Parathyroid adenoma (tissue), 2 donors: ENCODE data around the gene SND1.

Source experiments
- H2AFZ ChIP-seq: fragments of 300-600 bp; sonication (generic); one replicate; pipeline ENCODE4 v1.7.0; 2017; ENCODE audit warnings: antibody characterized with exemption, mild to moderate bottlenecking
- H3K27ac ChIP-seq: fragments of 300-600 bp; sonication (generic); one replicate; pipeline ENCODE4 v1.7.0; 2017
- H3K27me3 ChIP-seq: fragments of 300-600 bp; sonication (generic); one replicate; pipeline ENCODE4 v1.7.0; 2017; ENCODE audit warnings: low read length; ENCODE audit not compliant: control insufficient read depth, insufficient read depth
- H3K36me3 ChIP-seq: fragments of 300-600 bp; sonication (generic); one replicate; pipeline ENCODE4 v1.7.0; 2017; ENCODE audit warnings: low read length; ENCODE audit not compliant: control insufficient read depth, insufficient read depth
- H3K4me1 ChIP-seq: fragments of 300-600 bp; sonication (generic); one replicate; pipeline ENCODE4 v1.7.0; 2017; ENCODE audit warnings: control low read depth
- H3K4me2 ChIP-seq: fragments of 300-600 bp; sonication (generic); one replicate; pipeline ENCODE4 v1.7.0; 2017; ENCODE audit warnings: low read length
- H3K4me3 ChIP-seq: fragments of 300-600 bp; sonication (generic); one replicate; pipeline ENCODE4 v1.7.0; 2017; ENCODE audit warnings: low read depth, low read length
- H3K79me2 ChIP-seq: fragments of 300-600 bp; sonication (generic); one replicate; pipeline ENCODE4 v1.7.0; 2017; ENCODE audit warnings: control low read depth
- H3K9ac ChIP-seq: fragments of 300-600 bp; sonication (generic); one replicate; pipeline ENCODE4 v1.7.0; 2017; ENCODE audit warnings: mild to moderate bottlenecking
- H3K9me3 ChIP-seq: fragments of 300-600 bp; sonication (generic); one replicate; pipeline ENCODE4 v1.7.0; 2017; ENCODE audit warnings: low read length; ENCODE audit not compliant: control insufficient read depth
- TF ChIP-seq, protein P1 (sequence below): fragments of 300-600 bp; sonication (generic); IDR thresholded peaks from one replicate; pipeline ENCODE4 v1.7.0; 2017; ENCODE audit warnings: antibody characterized with exemption, mild to moderate bottlenecking
- donor health status: primary hyperparathyroidism.

SND1 gene

DNA sequence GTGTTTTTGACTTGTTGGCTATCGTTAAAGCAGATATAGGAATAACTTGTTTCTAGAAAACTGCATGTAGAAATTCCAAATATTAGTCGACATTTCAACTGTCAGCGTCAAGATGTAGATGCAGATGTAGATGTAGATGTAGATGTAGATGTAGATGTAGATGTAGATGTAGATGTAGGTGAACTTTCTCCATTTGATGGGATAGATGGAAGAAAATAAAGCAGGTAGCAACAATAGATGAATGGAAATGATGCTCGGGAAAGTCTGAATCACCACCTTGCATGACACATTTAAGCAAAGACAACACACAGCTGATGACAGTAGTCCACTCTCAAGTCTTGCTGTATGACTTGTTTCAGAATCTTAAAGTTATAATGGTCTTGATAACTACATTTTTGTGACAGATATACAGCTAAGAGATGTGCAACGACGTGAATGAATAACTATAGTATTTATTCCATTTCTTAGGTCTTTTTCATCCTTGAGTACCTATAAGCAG lies 53.5 kb downstream of the SND1 start:
- Histone ChIP-seq H3K4me2 (no peak overlapping the region), H3K4me1 (no peaks in the 10 kb centered on the region), H3K4me3 (no peak overlapping the region), H3K27ac (no peak overlapping the region), H2AFZ (no peak overlapping the region), H3K9ac (no peak overlapping the region), H3K9me3 (no peaks in the 10 kb centered on the region), H3K27me3 (no peaks in the 10 kb centered on the region), H3K36me3 (no peaks in the 10 kb centered on the region), H3K79me2 (peaks cover 2% of the 10 kb centered on the region)
- TF ChIP-seq, protein P1, sequence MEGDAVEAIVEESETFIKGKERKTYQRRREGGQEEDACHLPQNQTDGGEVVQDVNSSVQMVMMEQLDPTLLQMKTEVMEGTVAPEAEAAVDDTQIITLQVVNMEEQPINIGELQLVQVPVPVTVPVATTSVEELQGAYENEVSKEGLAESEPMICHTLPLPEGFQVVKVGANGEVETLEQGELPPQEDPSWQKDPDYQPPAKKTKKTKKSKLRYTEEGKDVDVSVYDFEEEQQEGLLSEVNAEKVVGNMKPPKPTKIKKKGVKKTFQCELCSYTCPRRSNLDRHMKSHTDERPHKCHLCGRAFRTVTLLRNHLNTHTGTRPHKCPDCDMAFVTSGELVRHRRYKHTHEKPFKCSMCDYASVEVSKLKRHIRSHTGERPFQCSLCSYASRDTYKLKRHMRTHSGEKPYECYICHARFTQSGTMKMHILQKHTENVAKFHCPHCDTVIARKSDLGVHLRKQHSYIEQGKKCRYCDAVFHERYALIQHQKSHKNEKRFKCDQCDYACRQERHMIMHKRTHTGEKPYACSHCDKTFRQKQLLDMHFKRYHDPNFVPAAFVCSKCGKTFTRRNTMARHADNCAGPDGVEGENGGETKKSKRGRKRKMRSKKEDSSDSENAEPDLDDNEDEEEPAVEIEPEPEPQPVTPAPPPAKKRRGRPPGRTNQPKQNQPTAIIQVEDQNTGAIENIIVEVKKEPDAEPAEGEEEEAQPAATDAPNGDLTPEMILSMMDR = no peak

DNA sequence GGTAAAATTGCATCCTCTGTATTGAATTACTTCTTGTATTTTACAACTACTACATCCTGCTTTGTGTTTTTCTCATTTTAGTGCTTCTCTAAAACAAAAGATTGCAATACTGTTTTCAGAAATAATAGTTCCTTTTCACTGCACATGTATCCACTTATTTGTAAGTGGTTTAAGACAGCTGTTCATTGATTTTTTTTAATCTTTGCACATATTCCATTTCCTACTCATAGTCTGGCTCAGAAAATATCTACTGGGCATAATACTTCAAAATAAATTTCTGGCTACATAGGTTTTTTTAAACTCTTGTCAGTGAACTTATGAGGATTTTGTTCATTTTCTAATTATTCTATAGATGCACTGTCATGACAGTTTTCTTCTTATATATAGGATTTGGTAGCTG lies 54.8 kb downstream of the SND1 start:
- TF ChIP-seq, protein P1 = no peak
- peaks cover 2% of the 10 kb centered on the region for H3K79me2 ChIP-seq
- no peak overlapping the region for H3K4me3 ChIP-seq
- no peaks in the 10 kb centered on the region for H3K27me3 ChIP-seq
- no peaks in the 10 kb centered on the region for H3K4me1 ChIP-seq
- H2AFZ ChIP-seq = no peak overlapping the region
- H3K36me3 ChIP-seq = no peaks in the 10 kb centered on the region
- H3K4me2 ChIP-seq = no peak overlapping the region
- no peaks in the 10 kb centered on the region for H3K9me3 ChIP-seq
- H3K9ac ChIP-seq = no peak overlapping the region
- H3K27ac ChIP-seq = no peak overlapping the region

DNA sequence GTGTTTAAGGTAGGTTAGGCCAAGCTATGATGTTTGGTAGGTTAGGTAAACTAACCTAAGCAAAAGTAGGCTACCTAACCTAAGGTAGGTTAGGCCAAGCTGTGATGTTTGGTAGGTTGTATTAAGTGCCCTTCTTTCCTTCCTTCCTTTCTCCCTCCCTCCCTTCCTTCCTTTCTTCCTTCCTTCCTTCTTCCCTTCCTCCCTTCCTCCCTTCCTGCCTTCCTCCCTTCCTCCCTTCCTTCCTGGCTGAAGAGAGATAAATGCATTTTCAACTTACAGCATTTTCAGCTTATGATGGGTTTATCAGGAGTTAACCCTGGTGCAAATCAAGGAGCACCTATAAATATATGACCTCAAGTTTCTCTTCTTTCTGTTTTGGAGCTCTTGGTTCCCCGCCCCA lies 56.2 kb downstream of the SND1 start:
- H3K36me3 ChIP-seq = no peaks in the 10 kb centered on the region
- no peaks in the 10 kb centered on the region for H3K9me3 ChIP-seq
- no peak overlapping the region for H3K4me3 ChIP-seq
- H2AFZ ChIP-seq = no peak overlapping the region
- H3K9ac ChIP-seq = no peak overlapping the region
- H3K27ac ChIP-seq = no peak overlapping the region
- H3K27me3 ChIP-seq = no peaks in the 10 kb centered on the region
- TF ChIP-seq, protein P1 = no peak
- H3K79me2 ChIP-seq = peaks cover 2% of the 10 kb centered on the region
- no peak overlapping the region for H3K4me2 ChIP-seq
- no peaks in the 10 kb centered on the region for H3K4me1 ChIP-seq

DNA sequence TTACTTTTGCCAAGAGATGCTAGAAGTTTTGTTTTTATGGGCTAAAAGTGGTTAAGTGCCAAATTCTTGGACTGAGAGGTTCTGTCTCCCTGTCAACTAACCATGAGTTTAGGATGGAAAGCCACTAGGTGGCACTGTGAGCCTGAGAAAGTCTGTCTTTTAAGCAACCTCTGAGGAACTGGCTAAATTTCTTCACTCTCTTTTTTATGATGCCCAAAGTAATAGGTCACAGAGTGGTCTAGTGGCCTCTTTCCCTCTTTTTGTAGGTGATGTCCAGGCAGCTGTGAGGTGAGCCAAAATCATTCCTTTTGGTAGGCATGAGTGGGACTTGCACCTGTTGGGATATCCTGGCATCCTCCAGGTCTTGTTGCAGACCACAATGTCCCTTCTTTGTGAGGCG lies 56.8 kb downstream of the SND1 start:
- no peaks in the 10 kb centered on the region for H3K4me1 ChIP-seq
- TF ChIP-seq, protein P1 = peak; percentile 73
- no peaks in the 10 kb centered on the region for H3K36me3 ChIP-seq
- no peak overlapping the region for H3K27ac ChIP-seq
- no peaks in the 10 kb centered on the region for H3K9me3 ChIP-seq
- H3K4me2 ChIP-seq = no peak overlapping the region
- no peak overlapping the region for H3K9ac ChIP-seq
- no peak overlapping the region for H2AFZ ChIP-seq
- H3K4me3 ChIP-seq = no peak overlapping the region
- H3K27me3 ChIP-seq = no peaks in the 10 kb centered on the region
- H3K79me2 ChIP-seq = peaks cover 2% of the 10 kb centered on the region

DNA sequence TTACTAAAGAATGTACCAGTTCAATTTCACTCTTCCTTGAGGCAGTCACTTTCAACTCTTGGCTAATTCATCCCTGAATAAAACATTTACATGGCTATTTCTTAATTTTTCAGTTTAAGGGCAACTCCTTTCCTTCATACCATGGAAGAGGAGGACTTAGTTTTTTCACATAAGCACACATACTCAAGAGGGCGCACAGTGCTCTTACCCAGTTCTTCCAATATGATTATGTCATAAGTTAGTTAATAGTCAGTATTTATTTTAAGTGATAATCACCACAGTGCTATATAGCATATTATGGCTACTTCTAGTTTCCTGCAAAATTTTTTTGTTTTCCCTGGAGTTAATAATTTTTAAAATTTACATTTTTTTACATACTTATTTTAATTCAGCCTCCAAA lies 58.6 kb downstream of the SND1 start:
- H3K36me3 ChIP-seq = no peaks in the 10 kb centered on the region
- H3K9me3 ChIP-seq = no peaks in the 10 kb centered on the region
- H3K27ac ChIP-seq = no peak overlapping the region
- H3K4me1 ChIP-seq = no peaks in the 10 kb centered on the region
- H3K27me3 ChIP-seq = no peaks in the 10 kb centered on the region
- H3K79me2 ChIP-seq = peaks cover 2% of the 10 kb centered on the region
- no peak overlapping the region for H3K4me3 ChIP-seq
- no peak overlapping the region for H3K4me2 ChIP-seq
- H3K9ac ChIP-seq = no peak overlapping the region
- TF ChIP-seq, protein P1 = no peak
- no peak overlapping the region for H2AFZ ChIP-seq
